H1 (cell line): ENCODE data around the gene ONECUT2. TPM values are rescaled to one million over a fixed set of nuclear protein-coding genes. Genes with fewer than 3 reads are reported as not detected.

Experiments
- ATF2 ChIP-seq: IDR thresholded peaks from 2 replicates; pipeline ENCODE4 v1.6.1; 2012; ENCODE audit warnings: low read length, inconsistent platforms
- CREB1 ChIP-seq: IDR thresholded peaks from 2 replicates; pipeline ENCODE4 v1.6.1; 2012; ENCODE audit warnings: inconsistent platforms
- GABPA ChIP-seq: IDR thresholded peaks from 2 replicates; pipeline ENCODE4 v1.6.1; 2011; ENCODE audit warnings: mild to moderate bottlenecking, low read length, moderate library complexity, borderline replicate concordance; ENCODE audit not compliant: insufficient read depth
- PHF8 ChIP-seq: fragments of 200-600 bp; sonication (generic); conservative IDR thresholded peaks from 2 replicates; pipeline ENCODE4 v1.7.1; 2012; ENCODE audit warnings: low read depth, mild to moderate bottlenecking, inconsistent platforms, low read length, moderate library complexity
- RXRA ChIP-seq: IDR thresholded peaks from 2 replicates; pipeline ENCODE4 v1.6.1; 2011; ENCODE audit warnings: low read depth, mild to moderate bottlenecking, low read length, moderate library complexity; ENCODE audit not compliant: insufficient read depth
- SP1 ChIP-seq: IDR thresholded peaks from 2 replicates; pipeline ENCODE4 v1.6.1; 2011; ENCODE audit warnings: low read depth, low read length
- YY1 ChIP-seq: IDR thresholded peaks from 2 replicates; pipeline ENCODE4 v1.6.1; 2011; ENCODE audit warnings: low read depth, mild to moderate bottlenecking, low read length
- polyA plus RNA-seq, 7 experiments: library from polyadenylated mRNA; depleted of rRNA in 3 of 7; stranded (reverse) in 5 of 7; unstranded in 2 of 7; fragments of >200 nt in 5 of 7; fragments of 200-250 nt in 2 of 7; gene quantifications; 1 replicate in 5 of 7; 2 replicates in 1 of 7; 4 replicates in 1 of 7; pipeline versions ENCODE4 v1.2.1 to v1.2.3, GENCODE V29; 2011 to 2013; ENCODE audit warnings: missing spikeins in 2 of 7, mixed read lengths in 2 of 7
- total RNA-seq: library from RNA; stranded (reverse); fragmentation: NEBNext Ultra II Directional; extraction: Animal tissue kit (Norgen Biotek cat#: 25700); gene quantifications from 2 replicates; pipeline ENCODE4 v1.2.1, GENCODE V29; 2021
- TF ChIP-seq, protein P1 (sequence below): IDR thresholded peaks from 2 replicates; pipeline ENCODE4 v1.6.1; 2011; ENCODE audit warnings: low read length, improper control_type of control experiment

The ONECUT2 gene
- total and polyA plus RNA-seq, 2 of the 8 experiments (the other 6 are each of a cell fraction or from before 2014, with no cell fraction given): 0.38 to 1.9 TPM

DNA sequence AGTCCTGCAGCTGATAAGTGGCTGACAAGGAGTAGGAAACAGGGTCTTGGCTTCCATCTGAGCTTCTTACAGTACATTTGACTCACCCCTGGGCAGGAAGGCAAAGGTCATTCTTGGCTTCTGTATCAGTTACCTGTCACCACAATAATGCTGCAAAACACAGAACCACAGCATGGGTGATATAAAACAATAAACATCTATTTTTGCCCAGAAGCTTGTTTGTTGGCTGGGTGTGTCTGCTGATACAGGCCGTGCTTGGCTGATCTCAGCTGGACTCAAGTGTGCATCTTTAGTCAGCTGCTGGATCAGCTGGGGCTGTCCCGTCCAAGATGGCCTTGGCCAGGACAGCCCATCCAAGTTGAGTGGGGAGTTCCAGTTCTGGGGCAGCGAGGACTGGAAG, 34.7 kb downstream of the ONECUT2 start (continued):
- TF ChIP-seq ATF2 (no peak), CREB1 (no peak), RXRA (no peak), SP1 (no peak), GABPA (no peak), PHF8 (no peak), YY1 (no peak)
- TF ChIP-seq, protein P1, sequence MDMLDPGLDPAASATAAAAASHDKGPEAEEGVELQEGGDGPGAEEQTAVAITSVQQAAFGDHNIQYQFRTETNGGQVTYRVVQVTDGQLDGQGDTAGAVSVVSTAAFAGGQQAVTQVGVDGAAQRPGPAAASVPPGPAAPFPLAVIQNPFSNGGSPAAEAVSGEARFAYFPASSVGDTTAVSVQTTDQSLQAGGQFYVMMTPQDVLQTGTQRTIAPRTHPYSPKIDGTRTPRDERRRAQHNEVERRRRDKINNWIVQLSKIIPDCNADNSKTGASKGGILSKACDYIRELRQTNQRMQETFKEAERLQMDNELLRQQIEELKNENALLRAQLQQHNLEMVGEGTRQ: no peak
